GM18873 (cell line): ENCODE measurements around the gene SORBS1.

Experiments
- ATAC-seq: cut with Tn5 transposase; IDR thresholded peaks from one replicate; pipeline ENCODE4 v1.9.1; 2021; ENCODE audit warnings: mild to moderate bottlenecking, moderate library complexity, moderate number of reproducible peaks; ENCODE audit not compliant: unreplicated experiment, low FRiP score

The SORBS1 gene

GRCh38 chr10:95567903-95568630 is 6.9 kb upstream of the SORBS1 start:
- ATAC-seq: no peak

- no peak for ATAC-seq
Observed at GRCh38 chr10:95566136-95566535, 5.0 kb upstream of the SORBS1 start.

- ATAC-seq: no peak
Observed at GRCh38 chr10:95565336-95565735, 4.2 kb upstream of the SORBS1 start.

- ATAC-seq: no peak
Observed at GRCh38 chr10:95564291-95564690, 3.1 kb upstream of the SORBS1 start.

- no peak for ATAC-seq
Observed at GRCh38 chr10:95562341-95562965, 1.3 kb upstream of the SORBS1 start.

GRCh38 chr10:95561864-95562177 is 650 bp upstream of the SORBS1 start:
- no peak for ATAC-seq

GRCh38 chr10:95560278-95561176 is 644 bp downstream of the SORBS1 start:
- ATAC-seq: no peak

- ATAC-seq: no peak
Observed at GRCh38 chr10:95559896-95560277, 1.3 kb downstream of the SORBS1 start.

- no peak for ATAC-seq
Observed at GRCh38 chr10:95559471-95559870, 1.7 kb downstream of the SORBS1 start.

- no peak for ATAC-seq
Observed at GRCh38 chr10:95558593-95559320, 2.4 kb downstream of the SORBS1 start.

GRCh38 chr10:95556994-95557767 is 4.0 kb downstream of the SORBS1 start:
- no peak for ATAC-seq

GRCh38 chr10:95553674-95554073 is 7.5 kb downstream of the SORBS1 start:
- ATAC-seq: no peak

- no peak for ATAC-seq
Observed at GRCh38 chr10:95552679-95553342, 8.4 kb downstream of the SORBS1 start.

GRCh38 chr10:95550073-95550672 is 11.0 kb downstream of the SORBS1 start:
- ATAC-seq: no peak

- ATAC-seq: no peak
Observed at GRCh38 chr10:95547791-95548435, 13.3 kb downstream of the SORBS1 start.

- no peak for ATAC-seq
Observed at GRCh38 chr10:95547197-95547596, 14.0 kb downstream of the SORBS1 start.

GRCh38 chr10:95545981-95546380 is 15.2 kb downstream of the SORBS1 start:
- no peak for ATAC-seq

- ATAC-seq: no peak
Observed at GRCh38 chr10:95544783-95545500, 16.2 kb downstream of the SORBS1 start.
